Suprapubic skin (tissue), 4 donors: ENCODE measurements around the gene SLC22A1.

Experiments
- EP300 ChIP-seq: sonication (generic); formaldehyde crosslinking; IDR thresholded peaks from one replicate; pipeline ENCODE4 v1.6.1; 2017; ENCODE audit warnings: antibody characterized with exemption
- POLR2A ChIP-seq, 2 donors: fragments of 450-650 bp; IDR thresholded peaks; one replicate each; pipeline ENCODE4 v1.6.1; 2017; ENCODE audit warnings: antibody characterized with exemption in 2 of 2, mild to moderate bottlenecking in 2 of 2, moderate library complexity in 2 of 2
- POLR2AphosphoS5 ChIP-seq, 3 donors: sonication (generic); formaldehyde crosslinking; IDR thresholded peaks; one replicate each; pipeline ENCODE4 v1.6.1; 2017; ENCODE audit warnings: antibody characterized with exemption in 3 of 3
- TF ChIP-seq, protein P1 (sequence below), 2 donors: fragments of 200-600 bp in 1 of 2; fragments of 450-650 bp in 1 of 2; sonication (generic) in 1 of 2; IDR thresholded peaks; one replicate each; pipeline ENCODE4 v1.5.1; 2016 to 2019; ENCODE audit warnings: antibody characterized with exemption in 2 of 2, mild to moderate bottlenecking in 1 of 2, moderate library complexity in 1 of 2

GRCh38 chr6:160093061-160093460 lies 28.6 kb upstream of the SLC22A1 start:
- no peak for TF ChIP-seq POLR2AphosphoS5 (IDR thresholded peaks at IDR 0.05)
- TF ChIP-seq, protein P1, sequence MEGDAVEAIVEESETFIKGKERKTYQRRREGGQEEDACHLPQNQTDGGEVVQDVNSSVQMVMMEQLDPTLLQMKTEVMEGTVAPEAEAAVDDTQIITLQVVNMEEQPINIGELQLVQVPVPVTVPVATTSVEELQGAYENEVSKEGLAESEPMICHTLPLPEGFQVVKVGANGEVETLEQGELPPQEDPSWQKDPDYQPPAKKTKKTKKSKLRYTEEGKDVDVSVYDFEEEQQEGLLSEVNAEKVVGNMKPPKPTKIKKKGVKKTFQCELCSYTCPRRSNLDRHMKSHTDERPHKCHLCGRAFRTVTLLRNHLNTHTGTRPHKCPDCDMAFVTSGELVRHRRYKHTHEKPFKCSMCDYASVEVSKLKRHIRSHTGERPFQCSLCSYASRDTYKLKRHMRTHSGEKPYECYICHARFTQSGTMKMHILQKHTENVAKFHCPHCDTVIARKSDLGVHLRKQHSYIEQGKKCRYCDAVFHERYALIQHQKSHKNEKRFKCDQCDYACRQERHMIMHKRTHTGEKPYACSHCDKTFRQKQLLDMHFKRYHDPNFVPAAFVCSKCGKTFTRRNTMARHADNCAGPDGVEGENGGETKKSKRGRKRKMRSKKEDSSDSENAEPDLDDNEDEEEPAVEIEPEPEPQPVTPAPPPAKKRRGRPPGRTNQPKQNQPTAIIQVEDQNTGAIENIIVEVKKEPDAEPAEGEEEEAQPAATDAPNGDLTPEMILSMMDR (IDR thresholded peaks at IDR 0.05) = no peak
- no peak for TF ChIP-seq POLR2A (IDR thresholded peaks at IDR 0.05)
- TF ChIP-seq EP300 = no peak
